ENCODE results near the gene FGF8.

The FGF8 gene

GRCh38 chr10:101768791-101769170, 7.1 kb downstream of the FGF8 start:
- no peak for DNase-seq (ENCODE audit: low spot score)

GRCh38 chr10:101767966-101768790, 7.7 kb downstream of the FGF8 start:
- DNase-seq (ENCODE audit: low spot score): no peak

GRCh38 chr10:101767600-101767945, 8.3 kb downstream of the FGF8 start:
- DNase-seq (ENCODE audit: low spot score): no peak

GRCh38 chr10:101766753-101767599, 8.9 kb downstream of the FGF8 start:
- no peak for DNase-seq (ENCODE audit: low spot score)

GRCh38 chr10:101766306-101766705, 9.6 kb downstream of the FGF8 start:
- no peak for DNase-seq (ENCODE audit: low spot score)

GRCh38 chr10:101763141-101763846, 12.6 kb downstream of the FGF8 start:
- DNase-seq (ENCODE audit: low spot score): no peak

- DNase-seq (ENCODE audit: low spot score): no peak
These were observed 13.2 kb downstream of the FGF8 start for GRCh38 chr10:101762736-101763135.

- DNase-seq (ENCODE audit: low spot score): no peak
These were observed 14.7 kb downstream of the FGF8 start for GRCh38 chr10:101761226-101761625.

- DNase-seq (ENCODE audit: low spot score): no peak
These were observed 15.4 kb downstream of the FGF8 start for GRCh38 chr10:101760510-101760909.

- no peak for DNase-seq (ENCODE audit: low spot score)
These were observed 16.3 kb downstream of the FGF8 start for GRCh38 chr10:101759309-101760247.

- DNase-seq (ENCODE audit: low spot score): no peak
These were observed 17.1 kb downstream of the FGF8 start for GRCh38 chr10:101758858-101759257.

- no peak for DNase-seq (ENCODE audit: low spot score)
These were observed 23.7 kb downstream of the FGF8 start for GRCh38 chr10:101752241-101752640.

GRCh38 chr10:101749047-101750016, 26.6 kb downstream of the FGF8 start:
- DNase-seq (ENCODE audit: low spot score): no peak

GRCh38 chr10:101748496-101748895, 27.4 kb downstream of the FGF8 start:
- no peak for DNase-seq (ENCODE audit: low spot score)

GRCh38 chr10:101745074-101745696, 30.7 kb downstream of the FGF8 start:
- no peak for DNase-seq (ENCODE audit: low spot score)

GRCh38 chr10:101744267-101744666, 31.6 kb downstream of the FGF8 start:
- no peak for DNase-seq (ENCODE audit: low spot score)

GRCh38 chr10:101741938-101742337, 34.0 kb downstream of the FGF8 start:
- DNase-seq (ENCODE audit: low spot score): no peak

- DNase-seq (ENCODE audit: low spot score): no peak
These were observed 39.2 kb downstream of the FGF8 start for GRCh38 chr10:101736666-101737065.

GRCh38 chr10:101732096-101732495, 43.8 kb downstream of the FGF8 start:
- no peak for DNase-seq (ENCODE audit: low spot score)

- DNase-seq (ENCODE audit: low spot score): no peak
These were observed 49.9 kb downstream of the FGF8 start for GRCh38 chr10:101726115-101726387.
